Astrocyte of the spinal cord (primary cell): Measurements from ENCODE around the gene APLP2.

Source experiments
- DNase-seq: peaks from one replicate; pipeline ENCODE4 v3.0.0; 2011; ENCODE audit warnings: low read depth, low spot score
- H3K4me3 ChIP-seq: 2 replicates; pipeline ENCODE4 v1.5.1; 2011; ENCODE audit warnings: low read depth, mild to moderate bottlenecking, low read length, moderate library complexity
- in situ Hi-C: cut with HindIII; loops from 2 replicates; pipeline ENCODE4 v1.10.0; 2017; ENCODE audit warnings: low sequenced_read_pairs
- TF ChIP-seq, protein P1 (sequence below): IDR thresholded peaks from 2 replicates; pipeline ENCODE4 v1.5.1; 2012; ENCODE audit warnings: low read depth, mild to moderate bottlenecking, low read length, inconsistent platforms

The APLP2 gene

DNA sequence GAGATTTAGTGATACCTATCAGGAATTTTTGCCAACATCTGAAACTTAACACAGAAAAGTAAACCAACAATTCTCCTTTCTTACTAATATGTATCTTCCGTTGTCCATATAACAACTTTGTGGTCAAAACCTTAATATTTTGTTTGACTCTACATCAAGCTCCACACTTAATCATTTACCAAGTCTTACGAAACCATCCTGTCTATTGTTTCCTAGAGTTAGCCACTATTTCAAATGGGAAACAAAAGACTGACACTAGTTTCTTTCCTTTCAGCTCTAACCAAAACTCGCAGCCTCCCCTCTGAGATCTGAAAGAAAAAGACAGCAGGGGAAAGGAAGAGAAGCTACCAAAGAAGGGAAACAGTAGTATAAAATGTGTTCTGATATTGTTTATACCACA is 40.6 kb upstream of the APLP2 start:
- TF ChIP-seq, protein P1, sequence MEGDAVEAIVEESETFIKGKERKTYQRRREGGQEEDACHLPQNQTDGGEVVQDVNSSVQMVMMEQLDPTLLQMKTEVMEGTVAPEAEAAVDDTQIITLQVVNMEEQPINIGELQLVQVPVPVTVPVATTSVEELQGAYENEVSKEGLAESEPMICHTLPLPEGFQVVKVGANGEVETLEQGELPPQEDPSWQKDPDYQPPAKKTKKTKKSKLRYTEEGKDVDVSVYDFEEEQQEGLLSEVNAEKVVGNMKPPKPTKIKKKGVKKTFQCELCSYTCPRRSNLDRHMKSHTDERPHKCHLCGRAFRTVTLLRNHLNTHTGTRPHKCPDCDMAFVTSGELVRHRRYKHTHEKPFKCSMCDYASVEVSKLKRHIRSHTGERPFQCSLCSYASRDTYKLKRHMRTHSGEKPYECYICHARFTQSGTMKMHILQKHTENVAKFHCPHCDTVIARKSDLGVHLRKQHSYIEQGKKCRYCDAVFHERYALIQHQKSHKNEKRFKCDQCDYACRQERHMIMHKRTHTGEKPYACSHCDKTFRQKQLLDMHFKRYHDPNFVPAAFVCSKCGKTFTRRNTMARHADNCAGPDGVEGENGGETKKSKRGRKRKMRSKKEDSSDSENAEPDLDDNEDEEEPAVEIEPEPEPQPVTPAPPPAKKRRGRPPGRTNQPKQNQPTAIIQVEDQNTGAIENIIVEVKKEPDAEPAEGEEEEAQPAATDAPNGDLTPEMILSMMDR, result no peak
- no peak overlapping the region for H3K4me3 ChIP-seq
- in situ Hi-C loops, result no loop called here
- DNase-seq, result no peak

DNA sequence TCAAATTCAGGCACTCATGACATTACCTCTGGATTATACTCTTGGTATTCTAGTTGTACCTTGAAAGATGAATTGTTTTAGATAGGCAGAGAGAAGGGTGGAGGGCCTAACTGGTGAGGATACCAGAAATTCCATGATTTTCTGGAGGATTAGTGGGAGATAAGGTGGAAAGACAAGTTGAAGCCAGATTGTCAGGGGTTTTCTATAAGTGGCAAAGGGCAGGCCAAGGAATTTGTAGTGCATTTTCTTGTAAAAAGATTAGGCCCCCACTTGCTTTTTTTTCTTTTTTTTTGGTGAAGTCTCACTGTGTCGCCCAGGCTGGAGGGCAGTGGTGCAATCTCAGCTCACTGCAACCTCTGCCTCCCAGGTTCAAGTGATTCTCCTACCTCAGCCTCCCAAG is 38.6 kb upstream of the APLP2 start:
- DNase-seq, result no peak
- TF ChIP-seq, protein P1, result no peak
- in situ Hi-C loops, result no loop called here
- H3K4me3 ChIP-seq, result no peak overlapping the region

DNA sequence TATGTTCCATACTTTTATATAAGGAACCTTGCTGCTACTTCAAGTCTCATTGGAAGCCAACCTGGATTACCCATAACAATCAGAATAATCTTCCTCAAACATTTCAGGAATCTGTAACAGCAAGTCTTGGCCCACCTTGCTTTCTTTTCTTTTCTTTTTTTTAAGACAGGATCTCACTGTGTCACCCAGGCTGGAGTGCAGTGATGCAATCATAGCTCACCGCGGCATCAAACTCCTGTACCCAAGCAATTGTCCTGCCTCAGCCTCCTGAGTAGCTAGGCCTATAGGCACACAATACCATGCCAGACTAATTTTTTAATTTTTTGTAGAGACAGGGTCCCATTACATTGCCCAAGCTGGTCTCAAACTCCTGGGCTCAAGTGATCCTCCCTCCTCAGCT is 37.7 kb upstream of the APLP2 start:
- TF ChIP-seq, protein P1, result no peak
- H3K4me3 ChIP-seq, result no peak overlapping the region
- in situ Hi-C loops, result no loop called here
- DNase-seq, result no peak

DNA sequence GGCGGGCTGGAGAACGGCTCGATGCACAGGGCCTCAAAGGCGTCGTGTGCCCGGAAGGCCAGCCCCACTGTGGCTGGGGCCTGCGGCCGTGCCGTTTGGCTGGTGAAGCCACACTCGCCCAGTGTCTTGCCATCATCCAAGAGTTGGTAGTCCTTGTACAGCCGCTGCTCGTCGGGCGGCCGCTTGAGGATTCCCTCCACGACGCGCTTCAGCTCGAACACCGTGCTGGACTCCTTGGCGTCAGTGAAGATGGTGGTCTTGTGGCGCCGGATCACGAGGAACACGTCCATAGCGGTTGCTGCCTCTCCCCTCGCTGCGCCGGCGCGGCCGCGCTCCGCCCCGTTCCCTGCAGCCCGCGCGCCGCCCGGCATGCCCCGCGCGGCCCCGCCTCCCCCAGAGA is 36.8 kb upstream of the APLP2 start:
- H3K4me3 ChIP-seq, result no peak overlapping the region
- in situ Hi-C loops, result no loop called here
- TF ChIP-seq, protein P1, result no peak
- no peak for DNase-seq

DNA sequence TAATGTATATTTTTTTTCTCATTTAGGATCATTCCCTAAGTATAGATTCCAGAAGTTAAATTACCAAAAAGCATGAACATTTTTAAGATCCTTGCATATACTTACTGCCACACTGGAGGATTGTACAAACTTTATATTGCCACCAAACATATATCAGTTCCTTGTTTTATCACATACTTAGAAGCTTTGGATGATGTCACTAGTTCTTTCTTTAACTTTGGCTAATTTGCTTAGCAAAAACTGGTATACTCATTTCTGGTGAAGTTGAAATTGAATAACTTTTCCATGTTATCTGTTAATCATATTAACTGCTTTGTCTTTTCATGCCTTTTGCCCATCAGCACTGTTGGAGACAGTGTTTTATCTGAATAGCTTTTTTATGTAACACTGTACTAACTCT is 35.5 kb upstream of the APLP2 start:
- TF ChIP-seq, protein P1, result no peak
- H3K4me3 ChIP-seq, result no peak overlapping the region
- DNase-seq, result no peak
- in situ Hi-C loops, result no loop called here

DNA sequence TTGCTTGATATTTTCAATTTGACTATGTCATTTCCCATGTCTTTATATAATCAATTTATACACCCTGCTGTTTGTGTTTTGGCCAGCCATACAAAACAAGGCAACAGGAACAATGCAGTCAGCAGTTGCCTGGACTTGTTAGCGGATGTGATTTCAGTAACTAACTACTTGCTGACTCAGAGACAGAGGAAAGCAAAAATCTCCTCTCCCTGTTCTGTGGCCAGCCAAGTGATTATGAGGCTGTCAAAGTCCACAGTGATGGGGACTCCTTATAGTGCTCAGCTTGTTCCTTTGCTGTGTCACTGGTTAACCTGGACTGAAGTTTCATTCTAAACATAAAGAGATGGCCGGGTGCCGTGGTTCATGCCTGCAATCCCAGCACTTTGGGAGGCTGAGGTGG is 32.6 kb upstream of the APLP2 start:
- TF ChIP-seq, protein P1, result no peak
- H3K4me3 ChIP-seq, result no peak overlapping the region
- in situ Hi-C loops, result no loop called here
- DNase-seq, result peak; percentile 75
